NCI-H1436 treated with DMSO at 0.1 percent for 48 hours (cell line): Measurements from ENCODE around the gene DRD4.
A peak's percentile ranks its signal among the peaks of the same experiment; 100 is the strongest.

Experiments
- DNase-seq: peaks from one replicate; lab custom pipeline; 2025; lab: John Stamatoyannopoulos, UW

Gene DRD4

DNA sequence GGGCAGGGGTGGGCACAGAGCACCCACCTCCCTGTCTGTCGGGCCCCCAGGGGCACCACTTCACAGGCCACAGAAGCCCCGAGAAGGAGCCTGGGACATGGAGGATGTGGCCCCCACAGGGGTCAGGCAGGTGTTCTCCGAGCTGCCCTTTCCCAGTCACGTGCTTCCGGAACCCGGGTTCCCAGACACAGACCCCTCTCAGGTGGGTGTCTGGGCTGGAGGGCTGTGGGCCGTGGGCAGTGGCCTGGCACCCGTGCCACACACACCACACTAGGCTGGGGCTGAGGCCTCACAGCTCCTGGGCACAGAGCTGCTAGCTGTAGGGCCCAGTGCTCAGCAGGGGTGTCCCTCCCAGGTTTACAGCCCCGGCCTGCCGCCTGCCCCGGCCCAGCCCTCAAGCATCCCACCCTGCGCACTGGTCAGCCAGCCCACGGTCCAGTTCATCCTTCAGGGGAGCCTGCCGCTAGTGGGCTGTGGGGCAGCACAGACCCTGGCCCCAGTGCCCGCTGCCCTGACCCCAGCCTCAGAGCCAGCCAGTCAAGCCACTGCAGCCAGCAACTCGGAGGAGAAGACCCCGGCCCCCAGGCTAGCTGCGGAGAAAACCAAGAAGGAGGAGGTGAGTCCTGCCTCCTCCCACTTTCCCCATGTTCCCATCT is 26.8 kb upstream of the DRD4 start:
- DNase-seq = no peak

DNA sequence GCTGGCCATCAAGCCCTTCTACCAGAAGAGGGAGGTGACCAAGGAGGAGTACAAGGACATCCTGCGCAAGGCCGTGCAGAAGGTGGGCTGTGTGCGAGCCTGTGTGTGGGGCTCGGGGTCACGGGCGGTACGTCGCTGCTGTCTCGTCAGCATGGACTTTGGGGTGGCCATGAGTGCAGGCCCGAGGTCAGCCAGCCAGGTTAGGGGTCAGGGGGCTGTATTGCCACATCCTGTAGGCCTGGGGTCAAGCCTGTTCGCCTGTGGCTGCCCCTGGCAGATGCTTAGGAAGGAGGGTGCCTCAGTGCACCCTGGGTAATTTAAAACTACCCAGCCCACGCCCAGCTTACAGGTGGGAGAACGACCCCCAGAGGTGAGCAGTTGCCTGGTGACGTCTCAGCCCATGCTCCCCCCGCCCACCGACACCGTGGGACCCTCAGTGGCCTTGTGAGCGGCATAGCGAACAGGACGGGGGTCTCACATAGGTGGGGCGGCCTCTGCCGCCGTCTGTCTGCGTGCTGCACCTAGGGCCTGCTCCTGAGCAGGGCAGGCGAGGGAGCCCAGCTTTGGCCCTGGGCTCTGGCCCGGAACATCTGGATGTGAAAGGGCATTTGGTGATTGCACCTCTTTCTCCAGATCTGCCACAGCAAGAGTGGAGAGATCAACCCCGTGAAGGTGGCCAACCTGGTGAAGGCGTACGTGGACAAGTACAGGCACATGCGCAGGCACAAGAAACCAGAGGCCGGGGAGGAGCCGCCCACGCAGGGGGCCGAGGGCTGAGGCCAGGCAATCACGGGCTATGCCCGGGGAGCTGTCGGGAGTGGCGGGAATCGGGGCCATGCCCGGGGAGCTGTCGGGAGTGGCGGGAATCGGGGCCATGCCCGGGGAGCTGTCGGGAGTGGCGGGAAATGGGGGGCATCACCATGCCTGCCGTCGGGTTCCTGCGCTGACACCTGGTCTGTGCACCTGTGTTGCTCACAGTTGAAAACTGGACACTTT is 25.8 kb upstream of the DRD4 start:
- no peak for DNase-seq

DNA sequence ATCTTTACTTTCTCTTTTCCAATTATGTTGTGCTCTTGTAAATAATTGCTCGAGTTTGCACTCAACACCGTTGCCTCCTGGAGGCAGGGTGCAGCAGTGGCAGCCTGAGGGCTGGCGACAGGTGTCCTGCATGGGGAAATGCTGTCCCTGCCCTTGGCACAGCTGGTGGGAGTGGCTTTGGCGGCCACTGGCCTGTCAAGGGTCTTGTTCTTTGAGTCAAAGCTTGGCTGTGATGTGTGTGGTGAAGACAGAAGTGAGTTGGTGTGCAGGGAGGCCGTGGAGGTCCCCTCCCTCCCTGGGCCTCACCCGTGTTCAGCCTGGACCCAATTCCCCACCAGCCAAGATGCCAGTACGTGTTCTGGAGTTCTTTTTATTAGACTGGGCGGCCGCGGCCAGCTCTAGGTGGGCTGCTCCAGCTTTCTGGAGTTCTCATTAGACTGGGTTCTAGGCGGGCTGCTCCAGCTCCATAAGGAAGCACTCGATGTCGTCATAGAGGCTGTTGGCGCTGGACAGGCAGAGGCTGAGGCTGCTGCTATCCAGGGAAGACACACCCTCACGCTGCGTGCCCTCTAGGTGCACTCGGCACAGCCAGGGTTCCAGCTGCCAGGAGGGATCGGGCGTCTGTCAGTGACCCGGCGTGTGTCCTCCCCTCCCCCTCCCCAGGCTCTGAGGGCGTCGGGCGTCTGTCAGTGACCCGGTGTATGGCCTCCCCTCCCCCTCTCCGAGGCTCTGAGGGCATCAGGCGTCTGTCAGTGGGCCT is 24.7 kb upstream of the DRD4 start:
- no peak for DNase-seq

DNA sequence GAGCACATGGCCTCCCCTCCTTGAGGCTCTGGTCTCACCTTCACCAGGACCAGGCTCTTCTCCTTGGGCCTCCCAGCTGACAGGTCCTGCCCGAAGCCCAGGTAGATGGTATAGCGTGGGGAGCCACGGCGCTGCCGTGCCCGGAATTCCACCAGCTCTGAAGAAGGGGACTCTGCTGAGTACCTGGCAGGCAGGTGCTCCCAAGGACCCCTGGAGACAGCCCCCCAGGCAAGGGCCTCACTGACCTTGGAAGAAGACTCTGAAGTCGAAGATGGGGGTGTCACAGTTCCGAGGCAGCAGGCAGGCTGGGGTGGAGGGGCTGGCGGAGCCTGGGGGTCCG is 24.1 kb upstream of the DRD4 start:
- no peak for DNase-seq

DNA sequence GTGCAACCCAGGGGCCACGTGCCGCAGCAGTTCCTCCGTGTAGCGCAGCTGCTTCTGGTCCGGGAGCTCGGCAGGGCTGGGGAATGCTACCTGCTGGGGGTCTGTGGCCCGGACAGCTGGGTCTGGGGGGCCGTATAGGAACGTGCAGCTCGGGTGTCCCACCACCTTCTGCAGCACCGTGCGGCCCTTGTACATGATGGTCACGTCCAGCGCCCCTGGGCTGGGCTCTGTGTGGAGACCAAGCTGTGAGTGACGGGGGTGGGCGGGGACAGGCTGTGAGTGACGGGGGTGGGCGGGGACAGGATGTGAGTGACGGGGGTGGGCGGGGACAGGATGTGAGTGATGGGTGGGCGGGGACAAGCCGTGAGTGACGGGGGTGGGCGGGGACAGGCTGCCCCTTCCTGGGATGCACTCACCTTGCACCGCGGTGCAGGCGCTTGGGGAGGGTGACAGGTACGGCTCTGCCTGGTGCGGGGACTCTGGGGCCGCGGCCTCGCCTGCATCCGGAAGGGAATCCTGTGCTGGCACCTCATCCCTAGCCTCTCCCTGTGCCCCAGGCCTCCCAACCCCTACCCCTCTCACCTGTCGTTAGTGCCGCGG is 23.6 kb upstream of the DRD4 start:
- DNase-seq = no peak

DNA sequence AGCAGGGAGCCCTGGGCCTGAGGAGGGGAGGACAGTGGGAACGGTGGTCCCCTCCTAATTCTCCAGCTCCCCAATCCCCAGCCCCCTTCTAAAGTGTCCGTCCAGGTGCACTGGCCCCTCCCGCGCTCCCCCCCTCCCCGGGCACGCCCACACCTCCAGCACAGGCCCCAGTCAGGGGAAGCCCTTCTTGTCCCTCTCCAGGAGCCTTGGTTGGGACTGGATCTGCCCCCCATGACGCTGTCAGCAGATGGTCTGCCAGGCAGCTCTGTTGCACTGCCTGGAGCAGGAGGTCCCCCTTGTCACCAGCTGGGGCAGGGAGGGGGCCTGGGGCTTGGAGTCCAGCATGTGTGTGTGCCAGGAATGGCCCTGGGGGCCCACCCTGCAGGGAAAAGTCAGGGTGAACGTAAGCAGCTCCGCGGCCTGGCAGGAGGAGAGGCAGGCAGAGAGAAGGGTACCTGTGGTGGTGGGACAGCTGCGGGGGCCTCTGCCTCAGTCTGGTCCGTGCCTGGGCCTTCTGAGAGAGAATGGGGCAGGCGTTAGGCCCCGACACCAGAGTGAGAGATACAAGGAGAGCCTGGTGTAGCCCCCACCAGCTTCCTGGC is 22.9 kb upstream of the DRD4 start:
- no peak for DNase-seq

DNA sequence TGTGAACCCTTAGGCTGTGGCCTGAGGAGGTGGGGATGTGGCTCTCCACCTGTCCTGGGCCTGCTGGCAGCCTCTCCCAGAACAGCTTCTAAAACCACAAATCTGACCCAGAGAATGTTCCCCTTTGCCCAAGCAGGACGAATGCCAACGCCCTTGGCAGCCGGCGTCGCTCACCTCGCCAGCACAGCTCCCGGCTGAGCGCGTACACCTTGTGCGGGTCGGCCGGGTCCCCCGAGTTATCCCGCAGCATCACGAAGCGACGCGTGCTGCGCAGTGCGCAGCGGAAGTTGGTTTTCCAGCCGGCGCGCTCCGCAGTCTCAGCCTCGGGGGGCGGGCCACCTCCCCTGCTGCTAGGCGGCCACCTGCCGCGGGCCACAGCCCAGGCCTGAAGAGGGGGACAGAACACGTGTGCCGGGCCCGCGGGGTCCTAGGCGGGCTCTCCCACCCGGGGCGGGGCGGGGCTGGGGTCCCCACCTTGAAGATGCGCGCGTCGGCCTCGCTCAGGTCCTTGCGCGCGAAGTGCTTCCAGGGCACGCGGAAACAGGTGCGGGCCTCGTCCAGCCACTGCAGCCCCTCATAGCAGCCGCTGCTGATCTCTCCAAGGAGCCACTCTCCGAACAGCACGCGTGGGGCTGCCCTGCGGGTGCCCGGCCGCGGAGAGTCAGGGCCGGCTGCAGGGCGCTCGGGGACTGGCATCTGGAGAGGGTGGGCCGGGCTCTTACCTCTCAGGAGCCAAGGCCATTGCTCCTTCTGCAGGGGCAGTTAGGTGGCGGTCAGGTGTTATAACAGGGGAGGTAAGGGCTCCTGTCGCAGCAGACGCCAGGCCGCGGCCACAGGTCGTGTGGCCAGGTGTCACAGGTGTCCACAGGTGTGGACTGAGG is 22.2 kb upstream of the DRD4 start:
- DNase-seq = no peak

DNA sequence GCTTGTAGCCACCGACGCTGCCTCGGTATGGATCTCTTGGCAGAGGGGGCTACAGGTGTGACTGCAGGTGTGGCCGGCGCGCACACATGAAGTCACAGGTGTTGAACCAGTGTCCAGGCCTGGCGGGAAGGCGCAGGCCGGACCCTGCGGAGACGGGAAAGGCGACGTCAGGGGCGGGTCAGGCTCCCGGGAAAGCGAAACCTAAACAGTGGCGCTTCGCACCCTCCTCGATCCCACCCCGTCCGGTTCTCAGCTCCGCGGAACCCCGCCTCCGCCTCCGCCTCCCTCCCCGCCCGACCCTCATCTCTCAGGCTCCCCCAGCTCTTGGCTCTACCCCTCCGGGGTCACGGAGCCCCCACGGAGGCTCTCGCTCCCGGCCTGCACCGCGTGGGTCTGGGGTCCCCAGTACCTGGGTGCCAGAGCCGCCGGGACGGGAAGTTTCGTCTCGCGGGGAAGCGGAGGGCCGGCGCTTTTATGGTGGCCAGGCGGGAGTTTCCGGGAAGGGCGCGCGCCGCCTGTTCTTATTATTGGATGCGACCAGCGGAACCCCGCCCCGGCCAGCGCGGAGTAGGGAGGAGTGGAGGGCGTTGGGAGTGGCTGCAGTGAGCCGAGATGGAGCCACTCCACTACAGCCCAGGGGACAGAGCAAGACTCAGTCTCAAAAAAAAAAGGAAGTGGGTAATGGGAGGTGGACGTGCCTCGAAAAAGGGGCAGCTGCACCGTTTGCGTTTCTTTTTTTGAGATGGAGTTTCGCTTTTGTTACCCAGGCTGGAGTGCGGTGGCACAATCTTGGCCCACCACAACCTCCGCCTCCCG is 21.4 kb upstream of the DRD4 start, which contains the start of gene IRF7:
Gene IRF7, minus strand, starts transcription at position 447 of the 816 bp plus-strand sequence. CDS start 586 bp downstream, outside the sequence.
- peak; percentile 78 for DNase-seq

DNA sequence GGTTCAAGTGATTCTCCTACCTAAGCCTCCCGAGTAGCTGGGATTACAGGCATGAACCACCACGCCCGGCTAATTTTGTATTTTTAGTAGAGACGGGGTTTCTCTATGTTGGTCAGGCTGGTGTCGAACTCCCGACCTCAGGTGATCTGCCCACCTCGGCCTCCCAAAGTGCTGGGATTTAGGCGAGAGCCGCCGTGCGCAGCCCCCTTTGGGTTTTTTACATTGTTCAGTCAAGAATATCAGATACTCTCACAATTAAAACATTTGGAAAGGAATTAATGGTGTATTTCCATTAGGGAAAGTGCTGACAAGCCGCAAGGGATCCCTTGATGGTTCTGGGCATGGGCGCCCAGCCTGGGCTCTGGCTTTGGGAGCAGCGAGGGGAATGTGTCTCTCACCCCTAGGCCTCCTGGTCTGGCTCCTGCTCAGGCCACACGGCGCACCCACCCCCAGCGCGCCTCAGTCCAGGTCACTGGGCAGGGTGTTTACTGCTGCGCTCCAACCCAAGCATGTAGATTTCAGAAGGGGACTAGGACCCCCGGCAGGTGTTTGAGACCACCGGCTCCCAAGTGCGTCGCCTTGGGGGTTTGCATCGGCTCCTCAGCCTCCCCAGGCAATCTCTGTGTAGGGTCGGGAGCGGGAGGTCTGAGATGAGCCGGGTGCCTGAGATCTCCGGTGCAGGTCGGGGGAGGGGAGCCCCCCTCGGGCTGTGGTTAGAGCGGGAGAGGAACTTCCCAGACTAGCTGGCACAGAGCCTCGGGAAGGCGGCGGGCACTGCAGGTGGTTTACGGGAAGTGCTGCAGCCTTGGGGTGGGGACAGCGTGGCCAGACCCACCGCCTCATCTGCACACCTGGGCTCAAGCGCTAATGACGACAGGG is 20.5 kb upstream of the DRD4 start:
- no peak for DNase-seq

DNA sequence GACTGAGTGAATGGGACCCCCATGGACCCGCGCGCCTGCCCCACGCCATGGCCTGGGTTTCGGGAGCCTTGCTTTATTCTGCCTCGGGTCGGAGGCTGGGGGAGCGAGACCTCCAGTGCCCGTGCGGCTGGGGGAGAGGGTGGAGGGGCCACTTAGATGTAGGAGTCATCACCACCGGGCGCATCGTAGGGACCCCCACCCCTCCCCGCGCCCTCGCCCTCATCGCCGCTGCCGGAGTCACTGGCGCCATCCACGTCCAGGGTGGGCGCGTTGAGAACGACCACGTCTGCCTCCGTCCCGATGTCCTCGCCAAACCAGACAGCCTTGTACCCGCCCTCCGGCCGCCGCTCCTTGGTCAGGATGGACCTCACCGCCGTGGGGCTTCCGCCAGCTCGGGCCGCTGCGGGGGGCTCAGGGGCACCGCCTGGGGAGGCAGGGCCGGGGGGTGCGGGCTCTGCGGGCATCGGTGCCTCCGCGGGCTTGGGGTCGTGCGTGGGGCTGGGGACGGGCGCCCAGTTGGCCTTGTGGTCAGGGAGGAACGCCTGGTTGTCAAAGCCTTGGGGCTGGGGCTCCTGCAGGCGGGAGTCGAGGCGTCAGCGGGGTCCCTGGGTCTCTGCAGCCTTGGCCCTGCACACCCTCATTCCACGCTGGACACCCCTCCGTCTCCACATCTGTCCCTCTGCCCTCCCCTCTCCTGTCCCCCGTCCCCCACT is 19.7 kb upstream of the DRD4 start:
- DNase-seq = no peak

DNA sequence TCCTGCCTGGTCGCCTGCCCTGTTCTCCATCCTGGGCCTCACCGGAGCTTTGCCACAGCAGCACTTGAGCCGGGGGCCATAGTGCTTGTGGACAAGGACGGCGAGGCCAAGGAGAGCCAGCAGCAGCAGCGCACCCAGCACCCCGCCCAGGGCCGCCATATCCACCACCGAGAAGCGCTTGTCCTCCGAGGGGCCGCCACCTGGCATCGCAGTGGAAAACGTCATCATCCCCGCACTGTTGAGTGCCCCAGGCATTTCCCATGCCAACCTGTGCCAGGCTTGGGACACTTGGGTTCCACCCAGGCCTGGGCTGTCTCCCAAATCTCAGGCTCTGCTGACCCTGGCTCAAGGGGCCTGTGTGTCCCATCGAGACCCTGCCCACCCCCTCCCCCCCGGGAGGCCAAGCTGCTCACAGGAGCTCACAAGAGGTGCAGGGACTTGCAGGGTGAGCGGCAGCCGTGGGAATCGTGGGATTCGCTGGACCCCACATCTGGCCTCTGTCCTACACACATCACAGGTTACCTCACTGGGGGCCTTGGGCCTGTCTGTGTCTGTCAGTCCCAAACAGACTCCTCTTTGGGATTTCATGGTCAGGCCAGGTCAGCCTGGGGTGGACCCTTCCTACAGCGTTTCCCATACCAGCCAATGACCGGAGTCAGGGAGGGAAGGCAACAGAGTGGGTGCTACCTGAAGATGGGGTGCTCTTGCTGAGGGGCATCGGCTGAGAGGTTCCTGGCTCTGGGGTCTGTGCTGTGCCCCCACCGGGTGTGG is 19.0 kb upstream of the DRD4 start:
- no peak for DNase-seq

DNA sequence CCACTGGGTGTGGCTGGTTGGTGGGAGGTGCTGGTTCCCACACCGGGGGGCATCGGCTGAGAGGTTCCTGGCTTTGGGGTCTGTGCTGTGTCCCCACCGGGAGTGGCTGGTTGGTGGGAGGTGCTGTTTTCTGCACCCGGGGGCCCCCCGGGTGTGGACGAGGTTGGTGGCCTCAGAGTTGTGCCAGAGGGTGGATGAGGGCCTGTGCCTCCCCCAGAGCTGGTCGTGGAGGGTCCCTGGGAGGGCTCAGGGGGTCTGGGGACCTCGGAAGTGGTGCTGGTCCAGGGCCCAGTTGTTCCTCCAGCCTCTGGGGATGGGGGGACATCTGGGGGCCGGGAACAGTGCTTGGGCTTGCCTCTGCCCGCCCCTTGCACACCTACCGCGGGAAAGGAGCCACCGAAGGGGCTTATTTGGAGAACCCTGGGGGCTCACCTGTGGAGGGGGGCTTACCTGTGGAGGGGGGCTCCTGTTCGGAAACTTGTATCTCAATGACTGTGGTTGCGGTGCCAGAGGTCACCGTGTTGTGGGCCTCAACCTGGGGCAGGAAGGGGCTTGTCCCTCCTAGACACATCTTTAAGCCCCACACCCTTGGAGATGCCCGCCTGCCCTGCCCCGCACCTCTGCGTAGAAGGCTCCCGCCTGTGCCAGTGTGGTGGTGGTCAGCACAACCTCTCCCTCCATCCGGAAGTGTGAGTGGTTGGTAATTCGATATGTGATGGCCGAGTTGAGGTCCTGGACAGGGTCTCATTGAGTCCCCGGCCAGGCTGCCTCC is 18.0 kb upstream of the DRD4 start:
- no peak for DNase-seq

DNA sequence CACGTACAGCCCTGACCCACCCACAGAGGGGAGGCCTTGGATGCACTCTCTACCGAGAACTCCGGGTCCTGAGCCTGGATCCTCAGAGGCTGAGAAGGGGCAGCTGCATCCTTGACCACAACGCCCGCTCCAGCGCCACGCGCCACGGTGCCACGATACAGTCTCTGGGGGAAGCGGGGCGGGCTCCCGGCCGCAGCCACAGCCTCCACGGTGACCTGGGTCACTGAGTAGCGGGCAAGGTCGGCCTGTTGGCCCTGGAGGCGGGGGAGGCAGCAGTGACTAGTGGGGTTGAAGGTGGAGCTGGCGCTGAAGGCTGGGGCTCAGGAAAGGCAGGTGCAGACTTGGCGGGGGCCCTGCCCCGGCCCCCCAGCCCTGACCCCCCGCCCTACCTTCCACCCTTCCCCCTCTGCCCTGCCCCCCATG is 17.4 kb upstream of the DRD4 start:
- DNase-seq = no peak

DNA sequence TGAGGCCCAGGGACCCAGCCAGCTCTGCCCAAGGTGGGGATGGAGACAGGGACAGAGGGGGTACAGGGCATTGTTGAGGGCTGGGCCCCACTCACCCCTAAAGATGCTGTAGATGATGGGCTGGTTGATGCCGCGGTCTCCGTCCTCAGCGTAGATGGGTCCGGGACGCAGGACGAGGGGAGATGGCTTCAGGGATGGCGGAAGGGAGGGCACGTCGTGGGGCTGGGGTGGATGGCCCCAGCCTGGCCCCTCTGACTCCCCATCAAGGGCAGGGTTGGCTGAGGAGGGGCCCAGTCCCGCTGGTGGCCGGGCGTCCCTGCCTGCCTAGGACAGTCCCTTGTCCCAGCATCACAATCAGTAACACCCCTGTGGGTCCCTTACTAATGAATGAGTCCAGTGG is 16.9 kb upstream of the DRD4 start:
- DNase-seq = no peak

DNA sequence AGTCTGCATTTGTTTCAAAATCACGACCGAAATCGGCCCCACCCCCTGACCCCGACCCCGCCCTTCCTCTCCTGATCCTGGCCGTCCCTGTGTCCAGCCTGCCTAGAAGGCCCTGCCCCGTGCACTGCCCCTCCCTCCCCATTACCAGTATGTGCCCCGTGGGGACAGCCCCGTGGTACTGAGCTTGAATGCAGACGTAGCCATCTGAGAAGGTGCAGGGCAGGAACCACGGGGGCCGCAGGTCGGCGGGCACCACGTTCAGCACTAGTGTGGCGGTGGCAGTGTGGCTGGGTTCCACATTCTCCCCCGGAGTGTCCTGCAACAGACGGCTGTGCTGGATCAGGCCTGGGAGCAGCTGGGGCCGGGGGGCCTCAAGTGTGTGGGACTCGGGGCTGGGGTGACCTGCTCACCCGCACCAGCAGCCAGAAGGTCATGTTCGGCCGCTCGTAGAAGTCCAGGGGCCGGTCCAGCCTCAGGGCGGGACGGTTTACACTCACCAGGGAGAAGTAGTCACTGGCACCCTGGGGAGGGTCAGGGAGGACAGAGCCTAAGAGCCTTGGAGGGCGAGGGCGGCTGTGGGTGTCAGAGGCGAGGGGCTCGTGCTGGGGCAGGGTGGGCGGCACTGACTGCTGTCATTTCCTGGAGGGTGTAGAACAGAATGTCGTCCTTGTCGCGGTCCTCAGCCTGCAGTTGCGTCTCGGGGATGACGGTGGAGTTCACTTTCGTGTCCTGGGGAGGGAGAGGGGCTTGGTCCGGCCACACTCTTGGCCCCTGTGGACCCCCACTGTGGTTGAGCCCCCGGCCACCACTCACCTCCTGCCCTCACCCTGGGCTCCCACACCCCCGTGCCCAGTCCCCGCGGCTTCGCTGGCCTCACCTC is 15.9 kb upstream of the DRD4 start:
- DNase-seq = no peak

DNA sequence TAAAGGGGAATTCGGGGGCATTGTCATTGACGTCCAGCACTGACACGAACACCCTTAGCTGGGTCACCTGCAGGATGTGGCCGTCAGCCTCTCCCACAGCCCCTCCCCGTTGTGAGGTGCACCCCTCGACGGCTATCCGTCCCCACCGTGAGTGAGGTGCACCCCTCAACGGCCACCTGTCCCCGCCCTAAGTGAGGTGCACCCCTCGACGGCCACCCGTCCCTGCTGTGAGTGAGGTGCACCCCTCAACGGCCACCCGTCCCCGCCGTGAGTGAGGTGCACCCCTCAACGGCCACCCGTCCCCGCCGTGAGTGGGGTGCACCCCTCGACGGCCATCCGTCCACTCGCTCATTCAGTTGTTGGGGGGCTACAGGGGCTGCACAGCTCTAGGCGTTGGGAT is 15.2 kb upstream of the DRD4 start:
- no peak for DNase-seq
